ENCODE measurements around the gene MTHFD2L.

DNA sequence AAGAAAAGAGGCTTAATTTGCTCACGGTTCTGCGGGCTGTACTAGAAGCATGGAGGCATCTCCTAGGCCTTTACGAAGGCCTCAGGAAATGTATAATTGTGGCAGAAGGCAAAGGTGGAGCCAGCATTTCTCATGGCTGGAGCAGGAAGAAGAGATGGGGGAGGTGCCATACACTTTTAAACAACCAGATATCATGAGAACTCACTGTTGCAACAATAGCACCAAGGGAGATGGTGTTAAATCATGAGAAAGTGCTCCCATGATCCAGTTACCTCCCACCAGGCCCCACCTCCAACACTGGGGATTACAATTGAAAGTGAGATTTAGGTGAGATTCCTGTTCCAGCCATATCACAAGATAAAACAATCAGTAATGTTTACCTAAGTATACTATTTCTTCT is 45.5 kb downstream of the MTHFD2L start:
- TF ChIP-seq, protein P1, sequence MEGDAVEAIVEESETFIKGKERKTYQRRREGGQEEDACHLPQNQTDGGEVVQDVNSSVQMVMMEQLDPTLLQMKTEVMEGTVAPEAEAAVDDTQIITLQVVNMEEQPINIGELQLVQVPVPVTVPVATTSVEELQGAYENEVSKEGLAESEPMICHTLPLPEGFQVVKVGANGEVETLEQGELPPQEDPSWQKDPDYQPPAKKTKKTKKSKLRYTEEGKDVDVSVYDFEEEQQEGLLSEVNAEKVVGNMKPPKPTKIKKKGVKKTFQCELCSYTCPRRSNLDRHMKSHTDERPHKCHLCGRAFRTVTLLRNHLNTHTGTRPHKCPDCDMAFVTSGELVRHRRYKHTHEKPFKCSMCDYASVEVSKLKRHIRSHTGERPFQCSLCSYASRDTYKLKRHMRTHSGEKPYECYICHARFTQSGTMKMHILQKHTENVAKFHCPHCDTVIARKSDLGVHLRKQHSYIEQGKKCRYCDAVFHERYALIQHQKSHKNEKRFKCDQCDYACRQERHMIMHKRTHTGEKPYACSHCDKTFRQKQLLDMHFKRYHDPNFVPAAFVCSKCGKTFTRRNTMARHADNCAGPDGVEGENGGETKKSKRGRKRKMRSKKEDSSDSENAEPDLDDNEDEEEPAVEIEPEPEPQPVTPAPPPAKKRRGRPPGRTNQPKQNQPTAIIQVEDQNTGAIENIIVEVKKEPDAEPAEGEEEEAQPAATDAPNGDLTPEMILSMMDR (IDR thresholded peaks at IDR 0.05; ENCODE audit: poor library complexity, severe bottlenecking): no peak
- TF ChIP-seq, protein P2, sequence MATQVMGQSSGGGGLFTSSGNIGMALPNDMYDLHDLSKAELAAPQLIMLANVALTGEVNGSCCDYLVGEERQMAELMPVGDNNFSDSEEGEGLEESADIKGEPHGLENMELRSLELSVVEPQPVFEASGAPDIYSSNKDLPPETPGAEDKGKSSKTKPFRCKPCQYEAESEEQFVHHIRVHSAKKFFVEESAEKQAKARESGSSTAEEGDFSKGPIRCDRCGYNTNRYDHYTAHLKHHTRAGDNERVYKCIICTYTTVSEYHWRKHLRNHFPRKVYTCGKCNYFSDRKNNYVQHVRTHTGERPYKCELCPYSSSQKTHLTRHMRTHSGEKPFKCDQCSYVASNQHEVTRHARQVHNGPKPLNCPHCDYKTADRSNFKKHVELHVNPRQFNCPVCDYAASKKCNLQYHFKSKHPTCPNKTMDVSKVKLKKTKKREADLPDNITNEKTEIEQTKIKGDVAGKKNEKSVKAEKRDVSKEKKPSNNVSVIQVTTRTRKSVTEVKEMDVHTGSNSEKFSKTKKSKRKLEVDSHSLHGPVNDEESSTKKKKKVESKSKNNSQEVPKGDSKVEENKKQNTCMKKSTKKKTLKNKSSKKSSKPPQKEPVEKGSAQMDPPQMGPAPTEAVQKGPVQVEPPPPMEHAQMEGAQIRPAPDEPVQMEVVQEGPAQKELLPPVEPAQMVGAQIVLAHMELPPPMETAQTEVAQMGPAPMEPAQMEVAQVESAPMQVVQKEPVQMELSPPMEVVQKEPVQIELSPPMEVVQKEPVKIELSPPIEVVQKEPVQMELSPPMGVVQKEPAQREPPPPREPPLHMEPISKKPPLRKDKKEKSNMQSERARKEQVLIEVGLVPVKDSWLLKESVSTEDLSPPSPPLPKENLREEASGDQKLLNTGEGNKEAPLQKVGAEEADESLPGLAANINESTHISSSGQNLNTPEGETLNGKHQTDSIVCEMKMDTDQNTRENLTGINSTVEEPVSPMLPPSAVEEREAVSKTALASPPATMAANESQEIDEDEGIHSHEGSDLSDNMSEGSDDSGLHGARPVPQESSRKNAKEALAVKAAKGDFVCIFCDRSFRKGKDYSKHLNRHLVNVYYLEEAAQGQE (IDR thresholded peaks at IDR 0.05; ENCODE audit: borderline replicate concordance): no peak
- TF ChIP-seq EZH2 (IDR thresholded peaks at IDR 0.05; ENCODE audit: borderline replicate concordance, insufficient read depth, low read length, poor library complexity, severe bottlenecking) (no peak), SMC3 (conservative IDR thresholded peaks at IDR 0.05; ENCODE audit: poor library complexity) (no peak), POLR2AphosphoS5 (IDR thresholded peaks at IDR 0.05) (no peak), RAD21 (conservative IDR thresholded peaks at IDR 0.05) (no peak), EP300 (conservative IDR thresholded peaks at IDR 0.05; ENCODE audit: poor library complexity, severe bottlenecking) (no peak)

Data from neural cell (in vitro differentiated cells).